SKM-1 treated with dmso at 0.1 percent for 144 hours (cell line): ENCODE data around the gene DOK5.
"Not testable (repeated sequence)": the region's sequence is repeated elsewhere in the genome, so short reads cannot be mapped to it uniquely, and the experiment has no call there.

ENCODE experiments used
- DNase-seq: peaks from one replicate; lab custom pipeline; 2025; ENCODE audit not compliant: unreplicated experiment; lab: John Stamatoyannopoulos, UW

The DOK5 gene

GRCh38 chr20:54469952-54470351, 5.4 kb upstream of the DOK5 start:
- no peak for DNase-seq

- DNase-seq, result no peak
Observed at GRCh38 chr20:54470697-54471096, 4.7 kb upstream of the DOK5 start.

GRCh38 chr20:54472607-54473006, 2.8 kb upstream of the DOK5 start:
- DNase-seq, result no peak

- DNase-seq, result no peak
Observed at GRCh38 chr20:54473340-54473739, 2.1 kb upstream of the DOK5 start.

GRCh38 chr20:54474046-54474445, 1.3 kb upstream of the DOK5 start:
- DNase-seq, result no peak

GRCh38 chr20:54474866-54475265, 527 bp upstream of the DOK5 start:
- no peak for DNase-seq

GRCh38 chr20:54476169-54477009, 996 bp downstream of the DOK5 start:
- no peak for DNase-seq

GRCh38 chr20:54477191-54477955, 2.0 kb downstream of the DOK5 start:
- no peak for DNase-seq

GRCh38 chr20:54479138-54479906, 3.9 kb downstream of the DOK5 start:
- no peak for DNase-seq

- not testable (repeated sequence) for DNase-seq
Observed at GRCh38 chr20:54479937-54480336, 4.5 kb downstream of the DOK5 start.

GRCh38 chr20:54481442-54481841, 6.0 kb downstream of the DOK5 start:
- DNase-seq, result no peak

GRCh38 chr20:54485631-54486030, 10.2 kb downstream of the DOK5 start:
- no peak for DNase-seq

- no peak for DNase-seq
Observed at GRCh38 chr20:54486585-54486984, 11.2 kb downstream of the DOK5 start.

GRCh38 chr20:54488442-54488841, 13.0 kb downstream of the DOK5 start:
- DNase-seq, result no peak

- DNase-seq, result no peak
Observed at GRCh38 chr20:54491506-54491905, 16.1 kb downstream of the DOK5 start.

GRCh38 chr20:54494303-54495006, 19.1 kb downstream of the DOK5 start:
- no peak for DNase-seq

GRCh38 chr20:54497931-54498718, 22.7 kb downstream of the DOK5 start:
- DNase-seq, result peak; percentile 32

- no peak for DNase-seq
Observed at GRCh38 chr20:54499111-54499510, 23.7 kb downstream of the DOK5 start.

GRCh38 chr20:54502179-54502578, 26.8 kb downstream of the DOK5 start:
- DNase-seq, result no peak

- DNase-seq, result no peak
Observed at GRCh38 chr20:54506643-54507042, 31.2 kb downstream of the DOK5 start.
